H1 (cell line): ENCODE results near the gene LRRC63.

Experiments used
- CHD2 ChIP-seq: IDR thresholded peaks from 2 replicates; pipeline ENCODE4 v1.6.1; 2012; ENCODE audit warnings: low read length, improper control_type of control experiment
- CREB1 ChIP-seq: IDR thresholded peaks from 2 replicates; pipeline ENCODE4 v1.6.1; 2012; ENCODE audit warnings: inconsistent platforms
- JUND ChIP-seq: IDR thresholded peaks from 2 replicates; pipeline ENCODE4 v1.6.1; 2011; ENCODE audit warnings: mild to moderate bottlenecking, improper control_type of control experiment, low read length
- KDM1A ChIP-seq: fragments of 200-600, 300-600 bp; sonication (generic); IDR thresholded peaks from 2 replicates; pipeline ENCODE4 v1.7.1; 2016; ENCODE audit warnings: mild to moderate bottlenecking, low read length, borderline replicate concordance
- RNF2 ChIP-seq: fragments of 200-900, 300-1000 bp; sonication (generic); IDR thresholded peaks from 2 replicates; pipeline ENCODE4 v1.7.1; 2016; ENCODE audit warnings: borderline replicate concordance, low read depth, mild to moderate bottlenecking, antibody characterized with exemption, low read length; ENCODE audit not compliant: poor library complexity, severe bottlenecking; ENCODE audit errors: missing control alignments
- TF ChIP-seq, protein P1 (sequence below), 3 experiments: IDR thresholded peaks; 1 replicate in 2 of 3; 2 replicates in 1 of 3; pipeline versions ENCODE4 v1.5.1 to v1.6.1; 2011; ENCODE audit warnings: low read length in 3 of 3, mild to moderate bottlenecking in 3 of 3, inconsistent platforms in 2 of 3, low read depth in 1 of 3, moderate library complexity in 1 of 3; ENCODE audit not compliant: insufficient read depth in 1 of 3; ENCODE audit errors: control extremely low read depth in 1 of 3

DNA sequence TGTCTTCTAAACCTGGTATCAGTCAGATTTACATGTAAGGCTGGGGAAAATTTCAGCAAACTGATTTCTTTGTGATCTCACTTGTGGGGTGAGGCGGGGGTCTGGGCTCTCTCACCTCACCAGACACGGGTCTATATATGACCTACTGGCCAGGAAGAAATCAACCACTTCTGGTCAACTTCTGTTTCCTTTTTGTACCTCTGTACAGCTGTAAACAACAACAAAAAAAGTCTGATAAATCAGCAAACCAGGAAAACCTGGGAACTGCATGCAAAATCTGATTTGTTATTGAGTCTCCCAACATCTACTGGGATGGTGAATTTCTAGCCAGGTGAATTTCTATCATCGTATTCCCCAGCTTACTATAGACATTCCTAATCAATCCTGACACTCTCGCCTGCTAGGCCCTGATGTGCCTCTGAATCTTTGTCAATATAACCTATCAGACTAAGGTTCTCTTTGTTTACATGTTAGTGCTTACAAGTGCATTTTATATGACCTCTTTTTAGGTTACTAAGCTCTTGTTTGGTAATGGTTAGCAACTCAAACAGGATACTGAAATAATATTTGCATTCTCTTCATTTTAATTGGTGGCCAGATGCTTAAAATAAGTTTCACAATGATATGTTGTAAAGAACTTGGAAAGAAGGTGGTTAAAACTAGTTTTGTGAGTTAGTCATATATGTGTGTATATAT lies 77.7 kb downstream of the LRRC63 start:
- TF ChIP-seq, protein P1, sequence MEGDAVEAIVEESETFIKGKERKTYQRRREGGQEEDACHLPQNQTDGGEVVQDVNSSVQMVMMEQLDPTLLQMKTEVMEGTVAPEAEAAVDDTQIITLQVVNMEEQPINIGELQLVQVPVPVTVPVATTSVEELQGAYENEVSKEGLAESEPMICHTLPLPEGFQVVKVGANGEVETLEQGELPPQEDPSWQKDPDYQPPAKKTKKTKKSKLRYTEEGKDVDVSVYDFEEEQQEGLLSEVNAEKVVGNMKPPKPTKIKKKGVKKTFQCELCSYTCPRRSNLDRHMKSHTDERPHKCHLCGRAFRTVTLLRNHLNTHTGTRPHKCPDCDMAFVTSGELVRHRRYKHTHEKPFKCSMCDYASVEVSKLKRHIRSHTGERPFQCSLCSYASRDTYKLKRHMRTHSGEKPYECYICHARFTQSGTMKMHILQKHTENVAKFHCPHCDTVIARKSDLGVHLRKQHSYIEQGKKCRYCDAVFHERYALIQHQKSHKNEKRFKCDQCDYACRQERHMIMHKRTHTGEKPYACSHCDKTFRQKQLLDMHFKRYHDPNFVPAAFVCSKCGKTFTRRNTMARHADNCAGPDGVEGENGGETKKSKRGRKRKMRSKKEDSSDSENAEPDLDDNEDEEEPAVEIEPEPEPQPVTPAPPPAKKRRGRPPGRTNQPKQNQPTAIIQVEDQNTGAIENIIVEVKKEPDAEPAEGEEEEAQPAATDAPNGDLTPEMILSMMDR (IDR thresholded peaks at IDR 0.05; ENCODE audit: control extremely low read depth in 1 of 3, insufficient read depth in 1 of 3, low read depth in 1 of 3, low read length in 3 of 3), result no peak
- TF ChIP-seq CREB1, result no peak
- no peak for TF ChIP-seq JUND
- TF ChIP-seq CHD2, result no peak
- no peak for TF ChIP-seq KDM1A
- no peak for TF ChIP-seq RNF2
